Caco-2 (cell line): ENCODE results near the gene MMEL1. TPM values are rescaled to one million over a fixed set of nuclear protein-coding genes. Genes with fewer than 3 reads are reported as not detected.

Experiments
- BruUV-seq: library from RNA; stranded (reverse); fragments of 400-500 nt; replicated peaks from 2 replicates; lab custom pipeline; 2021; lab: Mats Ljungman, UMichigan
- CTCF ChIA-PET: fragments of 300-600 bp; sonication (Branson Sonifier 250); formaldehyde crosslinking; loops from one replicate; lab custom pipeline; 2022; ENCODE audit warnings: antibody characterized with exemption; lab: Charles Lee
- POLR2A ChIA-PET: fragments of 300-600 bp; sonication (Branson Sonifier 250); formaldehyde crosslinking; loops from one replicate; lab custom pipeline; 2022; ENCODE audit warnings: antibody characterized with exemption; lab: Charles Lee
- DNase-seq, 2 experiments: peaks; one replicate each; pipeline versions ENCODE4 v3.0.0 to v3.0.0-alpha.2; 2020 to 2022
- H3K27me3 ChIP-seq: replicated peaks from 2 replicates; pipeline ENCODE4 v1.6.0; 2011; ENCODE audit warnings: low read length; ENCODE audit not compliant: control insufficient read depth, insufficient read depth
- H3K36me3 ChIP-seq: 2 replicates; pipeline ENCODE4 v1.5.1; 2011; ENCODE audit warnings: low read length; ENCODE audit not compliant: control insufficient read depth, insufficient read depth
- H3K4me1 ChIP-seq: fragments of 250-450 bp; sonication (Bioruptor Pico); 2 replicates; pipeline ENCODE4 v1.5.1; 2020; ENCODE audit warnings: mild to moderate bottlenecking
- H3K4me3 ChIP-seq: 2 replicates; pipeline ENCODE4 v1.5.1; 2011; ENCODE audit warnings: low read depth, mild to moderate bottlenecking, control low read depth, low read length
- H3K9me3 ChIP-seq: fragments of 250-450 bp; sonication (Bioruptor Pico); 2 replicates; pipeline ENCODE4 v1.5.1; 2020; ENCODE audit warnings: mild to moderate bottlenecking, moderate library complexity
- H3K27ac Mint-ChIP-seq: one replicate; pipeline ENCODE4 v1.8.0; 2022; ENCODE audit warnings: mixed read lengths; ENCODE audit not compliant: unreplicated experiment
- H3K27me3 Mint-ChIP-seq: one replicate; pipeline ENCODE4 v1.8.0; 2022; ENCODE audit warnings: mixed read lengths; ENCODE audit not compliant: insufficient read depth, unreplicated experiment
- H3K36me3 Mint-ChIP-seq: one replicate; pipeline ENCODE4 v1.8.0; 2022; ENCODE audit warnings: mild to moderate bottlenecking, mixed read lengths; ENCODE audit not compliant: insufficient read depth, unreplicated experiment
- H3K4me1 Mint-ChIP-seq: one replicate; pipeline ENCODE4 v1.8.0; 2022; ENCODE audit warnings: low read depth, mixed read lengths; ENCODE audit not compliant: unreplicated experiment
- H3K4me3 Mint-ChIP-seq: one replicate; pipeline ENCODE4 v1.8.0; 2022; ENCODE audit warnings: mild to moderate bottlenecking, moderate library complexity, mixed read lengths; ENCODE audit not compliant: unreplicated experiment
- H3K9me3 Mint-ChIP-seq: one replicate; pipeline ENCODE4 v1.8.0; 2022; ENCODE audit warnings: mixed read lengths; ENCODE audit not compliant: unreplicated experiment
- CTCF ChIP-seq, 2 experiments: fragments of 200-600 bp in 1 of 2; IDR thresholded peaks; 1 replicate in 1 of 2; 2 replicates in 1 of 2; pipeline versions ENCODE4 v1.5.1 to v1.8.0; 2011 to 2022; ENCODE audit warnings: antibody characterized with exemption in 1 of 2, control low read depth in 1 of 2, inconsistent platforms in 1 of 2, low read depth in 1 of 2, low read length in 1 of 2, mild to moderate bottlenecking in 1 of 2, moderate library complexity in 1 of 2; ENCODE audit not compliant: insufficient read depth in 1 of 2, severe bottlenecking in 1 of 2, unreplicated experiment in 1 of 2
- intact Hi-C: fragments of 100-400 bp; cut with micrococcal nuclease; formaldehyde crosslinking; loops from one replicate; pipeline ENCODE4 v1.10.0; 2022; ENCODE audit not compliant: unreplicated experiment
- total RNA-seq: library from RNA; stranded (reverse); gene quantifications from 2 replicates; pipeline ENCODE4 v1.2.3, GENCODE V29; 2022

The MMEL1 gene
- total RNA-seq, 1 experiment from 2014 or later: not detected

GRCh38 chr1:2633366-2633935 is 635 bp upstream of the MMEL1 start:
- Mint-ChIP-seq H3K27me3 (no peaks in the 10 kb centered on the region), H3K9me3 (peaks cover 8% of the 10 kb centered on the region), H3K27ac (no peak overlapping the region), H3K4me3 (no peak overlapping the region), H3K36me3 (peaks cover 5% of the 10 kb centered on the region), H3K4me1 (no peaks in the 10 kb centered on the region)
- Histone ChIP-seq H3K9me3 (peaks cover 14% of the 10 kb centered on the region), H3K36me3 (no peaks in the 10 kb centered on the region), H3K4me1 (no peaks in the 10 kb centered on the region), H3K27me3 (no peaks in the 10 kb centered on the region), H3K4me3 (no peak overlapping the region)
- ChIA-PET CTCF (no interaction called here), POLR2A (no interaction called here)
- no TSS peak for BruUV-seq
- DNase-seq: no peak
- TF ChIP-seq CTCF (IDR thresholded peaks at IDR 0.05; ENCODE audit: insufficient read depth in 1 of 2, low read depth in 1 of 2, low read length in 1 of 2, severe bottlenecking in 1 of 2, unreplicated experiment in 1 of 2): no peak
- intact Hi-C loops: no loop called here

- ChIA-PET CTCF (no interaction called here), POLR2A (no interaction called here)
- Histone ChIP-seq H3K4me3 (no peak overlapping the region), H3K4me1 (no peaks in the 10 kb centered on the region), H3K27me3 (no peaks in the 10 kb centered on the region), H3K9me3 (peaks cover 7% of the 10 kb centered on the region), H3K36me3 (no peaks in the 10 kb centered on the region)
- no peak for DNase-seq
- Mint-ChIP-seq H3K9me3 (peaks cover 5% of the 10 kb centered on the region), H3K36me3 (peaks cover 5% of the 10 kb centered on the region), H3K4me3 (no peak overlapping the region), H3K27me3 (no peaks in the 10 kb centered on the region), H3K4me1 (no peaks in the 10 kb centered on the region), H3K27ac (no peak overlapping the region)
- BruUV-seq: no TSS peak
- intact Hi-C loops: no loop called here
- no peak for TF ChIP-seq CTCF (IDR thresholded peaks at IDR 0.05; ENCODE audit: insufficient read depth in 1 of 2, low read depth in 1 of 2, low read length in 1 of 2, severe bottlenecking in 1 of 2, unreplicated experiment in 1 of 2)
Measured at GRCh38 chr1:2632051-2632430, 775 bp downstream of the MMEL1 start.

- Histone ChIP-seq H3K36me3 (no peaks in the 10 kb centered on the region), H3K9me3 (peaks cover under 1% of the 10 kb centered on the region; the same call in 1 of the 2 replicates), H3K4me3 (no peak overlapping the region), H3K4me1 (no peaks in the 10 kb centered on the region), H3K27me3 (no peaks in the 10 kb centered on the region)
- no peak overlapping the region for H3K27ac Mint-ChIP-seq
- peak in 1 of 2 experiments; percentile 52 for DNase-seq
- ChIA-PET CTCF (no interaction called here), POLR2A (no interaction called here)
- no peaks in the 10 kb centered on the region for H3K4me1 Mint-ChIP-seq
- no peaks in the 10 kb centered on the region for H3K9me3 Mint-ChIP-seq
- peaks cover 5% of the 10 kb centered on the region for H3K36me3 Mint-ChIP-seq
- H3K4me3 Mint-ChIP-seq: peak overlapping the region; percentile 45
- no TSS peak for BruUV-seq
- TF ChIP-seq CTCF (IDR thresholded peaks at IDR 0.05; ENCODE audit: insufficient read depth in 1 of 2, low read depth in 1 of 2, low read length in 1 of 2, severe bottlenecking in 1 of 2, unreplicated experiment in 1 of 2): no peak
- intact Hi-C loops: no loop called here
- peaks cover 4% of the 10 kb centered on the region for H3K27me3 Mint-ChIP-seq
Measured at GRCh38 chr1:2631136-2632050, 1.4 kb downstream of the MMEL1 start.
